ENCODE measurements around the gene GPANK1. TPM values are rescaled to one million over a fixed set of nuclear protein-coding genes. Genes with fewer than 3 reads are reported as not detected.

Gene GPANK1
- polyA plus RNA-seq, 3 donors from 2014 or later, result 17.2 to 29.3 (median 22.9) TPM

GRCh38 chr6:31665501-31666336 is 922 bp upstream of the GPANK1 start, which contains the start of gene CSNK2B:
TSS of gene CSNK2B (plus strand) at chr6:31666080. CDS start at chr6:31666832, 752 bp downstream.
- H3K27me3 Mint-ChIP-seq (ENCODE audit: low read depth in 3 of 3), result peaks cover 12 to 16% (median 13%) of the 10 kb centered on the region in 3 donors
- peak within 1 kb of the TSS; percentile 95 to 99 (median 99) for H3K27ac Mint-ChIP-seq
- no peaks in the 10 kb centered on the region for H3K9me3 Mint-ChIP-seq
- H3K36me3 Mint-ChIP-seq, result peaks cover 4 to 41% (median 15%) of the 10 kb centered on the region in 3 donors
- H3K4me3 Mint-ChIP-seq, result peak within 1 kb of the TSS; percentile 88 to 100 (median 97)
- H3K4me1 Mint-ChIP-seq, result peaks cover 56 to 61% of the 10 kb centered on the region in 2 donors
- DNase-seq, result peak; percentile 97

DNA sequence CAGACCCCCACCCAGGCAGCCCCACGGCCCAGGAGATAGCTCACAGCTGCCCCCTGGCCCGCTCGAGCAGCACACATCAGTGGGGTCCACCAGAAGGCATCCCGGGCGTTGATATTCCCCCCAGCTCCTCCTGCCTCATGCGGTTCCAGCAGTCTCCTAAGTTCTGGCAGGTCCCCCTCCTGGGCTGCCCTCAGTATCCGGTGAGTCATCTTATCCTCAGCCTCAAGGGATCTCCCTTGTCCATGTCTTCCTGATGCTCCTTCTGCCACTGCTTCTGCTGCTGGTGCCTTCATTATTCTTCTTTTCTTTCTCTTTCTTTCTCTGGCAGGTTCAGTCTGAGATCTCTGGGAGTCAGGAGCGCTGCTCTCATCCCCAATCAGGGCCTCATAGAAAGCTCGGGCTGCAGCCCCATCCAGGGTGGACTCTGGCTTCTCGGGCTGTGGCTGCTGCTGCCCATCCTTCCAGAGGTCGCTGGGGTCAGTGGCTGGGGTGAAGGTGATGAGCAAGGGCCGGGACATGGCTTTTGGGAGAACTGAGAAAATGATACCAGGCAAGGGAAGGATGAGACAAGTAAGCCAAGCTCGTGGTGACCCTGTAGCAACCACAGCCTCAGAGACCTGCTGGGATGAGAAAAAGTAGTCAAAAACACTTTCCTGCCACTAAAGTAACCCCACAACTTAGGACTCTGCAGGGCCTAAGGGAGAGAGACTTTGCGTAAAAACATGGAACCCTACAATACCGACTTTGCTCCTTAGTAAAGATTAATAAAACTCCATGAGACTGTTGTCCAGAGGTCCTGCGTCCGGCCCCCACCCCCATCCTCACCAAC is 622 bp downstream of the GPANK1 start:
- H3K27ac Mint-ChIP-seq, result peak overlapping the region; percentile 95 to 99 (median 99)
- no peaks in the 10 kb centered on the region for H3K9me3 Mint-ChIP-seq
- peaks cover 4 to 29% (median 10%) of the 10 kb centered on the region in 3 donors for H3K36me3 Mint-ChIP-seq
- peaks cover 12 to 16% (median 13%) of the 10 kb centered on the region in 3 donors for H3K27me3 Mint-ChIP-seq (ENCODE audit: low read depth in 3 of 3)
- H3K4me3 Mint-ChIP-seq, result peak overlapping the region; percentile 88 to 100 (median 97)
- peak in 1 of 3 donors; percentile 12 for DNase-seq
- peaks cover 69 to 74% of the 10 kb centered on the region in 2 donors for H3K4me1 Mint-ChIP-seq

DNA sequence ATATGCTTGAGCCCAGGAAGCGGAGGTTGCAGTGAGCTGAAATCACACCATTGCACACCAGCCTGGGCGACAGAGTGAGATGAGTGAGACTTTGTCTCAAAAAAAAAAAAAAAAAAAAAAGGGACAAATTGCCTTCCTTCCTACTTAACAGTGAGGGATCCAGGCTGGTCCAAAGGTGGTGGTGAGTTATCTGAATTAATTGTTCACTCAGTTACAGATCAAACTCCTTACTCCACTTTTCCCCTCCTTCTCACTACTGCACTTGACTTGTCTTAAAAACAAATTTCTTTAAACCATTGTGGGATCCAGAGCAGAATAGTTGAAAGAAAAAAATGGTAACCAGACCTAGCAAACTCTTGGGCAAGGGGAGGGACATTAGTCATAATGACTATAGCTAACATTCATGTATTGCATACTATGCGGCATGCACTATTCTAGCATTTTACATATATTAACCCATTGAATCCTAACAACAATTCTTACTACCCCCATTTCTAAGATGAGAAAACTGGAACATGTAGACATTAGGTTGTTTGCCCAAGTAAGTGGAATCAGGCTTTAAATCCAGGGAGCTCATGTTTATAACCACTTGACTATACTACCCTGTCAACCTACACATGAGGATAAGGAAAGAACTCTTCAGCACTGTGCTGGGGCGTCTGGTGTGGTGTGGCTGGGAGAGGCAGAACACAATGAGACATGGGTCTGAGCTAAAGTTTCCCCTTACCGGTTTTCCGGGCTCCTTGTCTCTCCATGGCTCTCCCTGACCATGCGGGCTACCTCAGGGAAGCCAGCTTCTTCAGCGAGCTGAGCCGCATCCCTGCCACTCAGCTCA is 1.5 kb downstream of the GPANK1 start:
- Mint-ChIP-seq H3K36me3 (peaks cover 4 to 22% (median 10%) of the 10 kb centered on the region in 3 donors), H3K27ac (peak overlapping the region; percentile 32 to 99 (median 98)), H3K9me3 (no peaks in the 10 kb centered on the region), H3K4me3 (peak overlapping the region; percentile 88 to 100 (median 97)), H3K27me3 (ENCODE audit: low read depth in 3 of 3) (peaks cover 12 to 16% (median 13%) of the 10 kb centered on the region in 3 donors), H3K4me1 (peaks cover 75 to 79% of the 10 kb centered on the region in 2 donors)
- DNase-seq, result no peak

DNA sequence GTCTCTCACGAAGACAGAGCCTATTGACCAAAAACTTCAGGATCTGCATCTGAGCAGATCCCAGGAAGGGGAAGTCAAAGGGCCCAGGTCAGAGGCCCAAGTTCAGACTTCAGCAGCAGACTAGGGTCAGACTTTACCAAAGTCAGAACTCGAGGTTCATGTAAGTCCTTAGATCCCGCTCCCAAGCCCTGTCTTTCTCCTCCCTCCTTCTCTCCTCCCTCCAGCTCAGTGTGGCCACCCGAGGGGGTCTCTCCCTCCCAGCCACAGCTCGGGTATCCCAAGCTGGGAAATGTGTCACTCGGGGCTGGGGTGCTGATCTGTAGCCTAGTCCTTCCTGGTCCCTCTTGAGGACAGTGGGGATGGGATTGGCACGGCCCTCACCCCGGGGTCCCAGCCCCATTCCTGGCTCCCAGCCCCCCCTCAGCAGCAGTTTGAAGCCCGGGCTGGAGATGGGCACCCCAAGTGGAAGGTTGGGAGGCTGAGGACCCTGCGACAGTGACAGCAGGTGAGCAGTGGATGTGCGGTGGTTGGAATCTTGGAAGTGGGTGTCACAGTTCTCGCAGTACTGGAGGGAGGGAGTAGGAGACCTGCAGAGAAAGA is 2.6 kb downstream of the GPANK1 start:
- Mint-ChIP-seq H3K27ac (peak overlapping the region in 4 of 6 donors; percentile 37 to 70 (median 58)), H3K36me3 (peaks cover 4 to 17% (median 4%) of the 10 kb centered on the region in 3 donors), H3K27me3 (ENCODE audit: low read depth in 3 of 3) (peaks cover 12 to 16% (median 13%) of the 10 kb centered on the region in 3 donors), H3K4me1 (peaks cover 76 to 79% of the 10 kb centered on the region in 2 donors), H3K4me3 (peak overlapping the region in 4 of 5 donors; percentile 40 to 91 (median 70)), H3K9me3 (no peaks in the 10 kb centered on the region)
- no peak for DNase-seq

- Mint-ChIP-seq H3K27me3 (ENCODE audit: low read depth in 3 of 3) (peaks cover 12 to 16% (median 13%) of the 10 kb centered on the region in 3 donors), H3K36me3 (peaks cover 4 to 19% (median 5%) of the 10 kb centered on the region in 3 donors), H3K4me1 (peaks cover 75 to 78% of the 10 kb centered on the region in 2 donors), H3K4me3 (peak overlapping the region; percentile 85 to 91 (median 88)), H3K27ac (peak overlapping the region; percentile 83 to 95 (median 92)), H3K9me3 (no peaks in the 10 kb centered on the region)
- DNase-seq, result no peak
These were observed 3.3 kb downstream of the GPANK1 start for GRCh38 chr6:31661262-31662123.

- peak; percentile 76 to 79 (median 78) for DNase-seq
- Mint-ChIP-seq H3K4me1 (peaks cover 73 to 78% of the 10 kb centered on the region in 2 donors), H3K36me3 (peaks cover 8 to 19% (median 8%) of the 10 kb centered on the region in 3 donors), H3K9me3 (no peaks in the 10 kb centered on the region), H3K27me3 (ENCODE audit: low read depth in 3 of 3) (peaks cover 9 to 12% (median 11%) of the 10 kb centered on the region in 3 donors), H3K27ac (peak within 1 kb of the TSS; percentile 83 to 95 (median 92)), H3K4me3 (peak within 1 kb of the TSS; percentile 87 to 91 (median 90))
These were observed 4.2 kb downstream of the GPANK1 start, which contains the start of gene C6orf47 for GRCh38 chr6:31660381-31661261. TSS of gene C6orf47 (minus strand) at chr6:31660778. CDS start at chr6:31659947, 831 bp downstream.

- Mint-ChIP-seq H3K36me3 (peaks cover 7 to 18% (median 8%) of the 10 kb centered on the region in 3 donors), H3K27me3 (ENCODE audit: low read depth in 3 of 3) (peaks cover 3 to 8% (median 6%) of the 10 kb centered on the region in 3 donors), H3K9me3 (no peaks in the 10 kb centered on the region), H3K4me1 (peaks cover 77 to 84% of the 10 kb centered on the region in 2 donors), H3K27ac (peak overlapping the region; percentile 83 to 93 (median 88)), H3K4me3 (peak overlapping the region; percentile 87 to 91 (median 90))
- peak in 1 of 3 donors; percentile 17 for DNase-seq
These were observed 5.0 kb downstream of the GPANK1 start for GRCh38 chr6:31659649-31660380.

GRCh38 chr6:31658983-31659648 is 5.7 kb downstream of the GPANK1 start:
- no peaks in the 10 kb centered on the region for H3K9me3 Mint-ChIP-seq
- no peak for DNase-seq
- peaks cover 70 to 77% of the 10 kb centered on the region in 2 donors for H3K4me1 Mint-ChIP-seq
- peak overlapping the region; percentile 87 to 91 (median 90) for H3K4me3 Mint-ChIP-seq
- peak overlapping the region; percentile 83 to 93 (median 88) for H3K27ac Mint-ChIP-seq
- H3K36me3 Mint-ChIP-seq, result peaks cover 4 to 14% (median 5%) of the 10 kb centered on the region in 3 donors
- H3K27me3 Mint-ChIP-seq (ENCODE audit: low read depth in 3 of 3), result peaks cover 0 to 4% (median 1%) of the 10 kb centered on the region in 3 donors

GRCh38 chr6:31658158-31658688 is 6.6 kb downstream of the GPANK1 start:
- peak overlapping the region; percentile 10 to 87 (median 48) for H3K4me3 Mint-ChIP-seq
- H3K4me1 Mint-ChIP-seq, result peaks cover 65 to 72% of the 10 kb centered on the region in 2 donors
- DNase-seq, result no peak
- no peaks in the 10 kb centered on the region for H3K9me3 Mint-ChIP-seq
- H3K36me3 Mint-ChIP-seq, result peaks cover 4 to 8% (median 5%) of the 10 kb centered on the region in 3 donors
- peak overlapping the region; percentile 45 to 83 (median 74) for H3K27ac Mint-ChIP-seq
- H3K27me3 Mint-ChIP-seq (ENCODE audit: low read depth in 3 of 3), result peaks cover 0 to 4% (median 0%) of the 10 kb centered on the region in 3 donors
